HG02938 (cell line): ENCODE measurements around the gene TPGS1.

Experiments used
- ATAC-seq: cut with Tn5 transposase; IDR thresholded peaks from one replicate; pipeline ENCODE4 v1.9.1; 2021; ENCODE audit warnings: mild to moderate bottlenecking, moderate library complexity; ENCODE audit not compliant: unreplicated experiment

Gene TPGS1, protein sequence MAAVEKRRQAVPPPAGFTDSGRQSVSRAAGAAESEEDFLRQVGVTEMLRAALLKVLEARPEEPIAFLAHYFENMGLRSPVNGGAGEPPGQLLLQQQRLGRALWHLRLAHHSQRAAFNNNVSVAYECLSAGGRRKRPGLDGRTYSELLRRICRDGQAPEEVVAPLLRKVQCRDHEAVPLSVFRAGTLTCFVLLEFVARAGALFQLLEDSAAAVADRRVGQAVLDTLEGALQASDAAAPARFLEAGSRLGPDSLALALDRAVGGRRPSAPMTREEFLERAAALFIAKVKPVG

DNA sequence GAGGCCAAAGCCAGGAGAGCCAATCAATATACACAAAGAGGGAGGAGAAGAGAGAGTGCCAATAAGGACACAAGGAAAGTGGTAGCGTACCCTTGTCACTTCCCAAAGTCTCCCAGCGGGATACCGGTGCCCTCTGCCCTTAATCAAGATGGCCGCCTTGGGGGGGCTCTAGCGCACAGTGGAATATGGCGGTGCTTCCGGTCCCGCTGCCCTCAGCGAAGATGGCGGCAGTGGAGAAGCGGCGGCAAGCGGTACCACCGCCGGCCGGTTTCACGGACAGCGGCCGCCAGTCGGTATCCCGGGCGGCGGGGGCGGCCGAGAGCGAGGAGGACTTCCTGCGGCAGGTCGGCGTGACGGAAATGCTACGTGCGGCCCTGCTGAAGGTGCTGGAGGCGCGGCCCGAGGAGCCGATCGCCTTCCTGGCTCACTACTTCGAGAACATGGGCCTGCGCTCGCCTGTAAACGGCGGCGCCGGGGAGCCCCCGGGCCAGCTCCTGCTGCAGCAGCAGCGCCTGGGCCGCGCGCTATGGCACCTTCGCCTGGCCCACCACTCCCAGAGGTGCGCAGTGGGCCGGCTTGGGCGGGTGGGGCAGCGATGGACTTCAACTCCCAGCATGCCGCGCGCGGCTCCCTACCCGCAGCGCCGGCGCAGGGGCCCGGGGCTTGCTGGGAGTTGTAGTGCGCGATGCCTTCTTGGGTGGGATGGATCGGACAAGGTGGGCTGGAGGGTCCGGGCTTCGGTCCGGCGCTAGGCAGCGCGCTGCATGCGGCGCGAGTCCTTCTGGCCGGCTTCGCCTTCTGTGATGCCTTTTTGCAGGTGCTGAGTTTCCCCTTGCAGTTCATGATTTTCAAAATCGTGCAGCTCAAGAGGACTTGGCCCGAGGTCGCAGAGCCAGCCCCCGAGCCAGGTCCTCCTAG, at the start of gene TPGS1:
Gene TPGS1 (plus strand): TSS at position 212 of the 918 bp plus-strand sequence. CDS start 10 bp downstream, at position 222.
- ATAC-seq, result peak; percentile 51

DNA sequence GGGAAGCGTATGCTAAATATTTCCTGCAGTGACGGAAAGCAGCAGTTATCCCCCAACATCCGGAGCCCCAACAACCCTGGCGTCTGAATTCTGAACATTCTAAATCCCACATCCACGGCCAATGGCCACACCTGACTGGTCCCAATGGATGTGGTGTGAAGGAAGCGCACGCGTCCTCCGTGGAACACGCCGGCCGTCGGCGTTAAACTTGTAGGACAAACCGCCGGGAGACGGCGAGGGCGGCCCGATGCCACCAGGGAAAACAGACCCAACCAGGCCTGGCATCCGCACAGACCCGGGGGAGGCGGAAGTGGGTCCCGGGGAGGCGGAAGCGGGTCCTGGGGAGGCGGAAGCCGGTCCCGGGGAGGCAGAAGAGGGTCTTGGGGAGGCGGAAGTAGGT, 49.7 kb upstream of the TPGS1 start:
- ATAC-seq, result no peak

DNA sequence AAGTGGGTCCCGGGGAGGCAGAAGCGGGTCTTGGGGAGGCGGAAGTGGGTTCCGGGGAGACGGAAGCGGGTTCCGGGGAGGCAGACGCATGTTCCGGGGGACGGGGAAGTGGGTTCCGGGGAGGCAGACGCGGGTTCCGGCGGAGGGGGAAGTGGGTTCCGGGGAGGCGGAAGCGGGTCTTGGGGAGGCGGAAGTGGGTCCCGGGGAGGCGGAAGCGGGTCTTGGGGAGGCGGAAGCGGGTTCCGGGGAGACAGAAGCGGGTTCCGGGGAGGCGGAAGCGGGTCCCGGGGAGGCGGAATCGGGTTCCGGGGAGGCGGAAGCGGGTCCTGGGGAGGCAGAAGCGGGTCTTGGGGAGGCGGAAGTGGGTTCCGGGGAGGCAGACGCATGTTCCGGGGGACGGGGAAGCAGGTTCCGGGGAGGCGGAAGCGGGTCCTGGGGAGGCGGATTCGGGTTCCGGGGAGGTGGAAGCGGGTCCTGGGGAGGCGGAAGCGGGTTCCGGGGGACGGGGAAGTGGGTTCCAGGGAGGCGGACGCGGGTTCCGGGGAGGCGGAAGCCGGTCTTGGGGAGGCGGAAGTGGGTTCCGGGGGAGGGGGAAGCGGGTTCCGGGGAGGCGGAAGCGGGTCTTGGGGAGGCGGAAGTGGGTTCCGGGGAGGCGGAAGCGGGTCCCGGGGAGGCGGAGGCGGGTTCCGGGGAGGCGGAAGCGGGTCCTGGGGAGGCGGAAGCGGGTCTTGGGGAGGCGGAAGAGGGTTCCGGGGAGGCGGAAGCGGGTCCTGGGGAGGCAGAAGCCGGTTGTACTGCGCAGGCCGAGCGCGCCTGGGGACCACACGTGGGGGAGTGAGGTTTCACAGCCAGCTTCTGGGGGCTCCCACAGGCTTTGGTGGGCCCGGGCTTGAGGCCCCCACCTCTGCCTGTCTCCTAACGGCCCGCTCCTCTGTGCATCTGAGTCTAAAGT, 48.9 kb upstream of the TPGS1 start:
- ATAC-seq, result no peak

DNA sequence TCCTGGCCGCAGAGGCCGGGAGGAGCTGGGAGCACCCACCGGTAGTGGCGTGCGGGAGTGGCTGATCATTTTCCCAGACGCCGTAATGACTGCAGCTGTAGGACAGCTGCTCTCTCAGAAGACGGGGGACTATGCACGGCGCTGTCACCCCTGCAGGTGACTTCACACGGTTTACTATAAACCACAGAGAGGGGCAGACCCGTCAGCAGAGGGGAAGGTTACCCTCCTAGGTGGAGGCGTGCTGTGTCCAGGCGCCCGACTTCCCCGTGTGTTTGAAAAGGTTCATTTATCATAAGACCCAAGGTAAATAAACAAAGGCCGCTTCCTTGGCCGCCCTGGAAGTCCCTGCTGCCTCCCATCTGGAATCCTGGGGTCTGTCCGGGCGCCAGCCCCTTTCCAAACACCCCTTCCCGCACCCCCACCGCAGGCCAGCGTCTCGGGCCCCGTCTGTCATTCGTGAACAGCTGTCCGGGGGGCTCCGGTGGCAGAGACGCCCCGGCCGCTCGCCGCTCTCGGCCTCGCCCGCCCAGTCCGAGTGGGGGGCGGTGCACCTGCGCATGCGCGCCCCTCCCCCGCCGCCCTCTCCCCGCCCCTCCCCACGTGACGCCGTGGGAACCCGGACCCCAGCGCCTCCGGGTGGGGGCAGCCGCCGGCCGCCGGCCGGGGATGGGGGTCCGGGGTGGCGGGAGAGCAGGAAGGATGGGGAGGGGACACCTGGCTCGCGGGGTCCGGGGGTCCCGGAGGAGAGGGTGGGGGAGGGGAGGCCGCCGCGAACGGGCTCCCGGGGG, 47.4 kb upstream of the TPGS1 start:
- no peak for ATAC-seq

DNA sequence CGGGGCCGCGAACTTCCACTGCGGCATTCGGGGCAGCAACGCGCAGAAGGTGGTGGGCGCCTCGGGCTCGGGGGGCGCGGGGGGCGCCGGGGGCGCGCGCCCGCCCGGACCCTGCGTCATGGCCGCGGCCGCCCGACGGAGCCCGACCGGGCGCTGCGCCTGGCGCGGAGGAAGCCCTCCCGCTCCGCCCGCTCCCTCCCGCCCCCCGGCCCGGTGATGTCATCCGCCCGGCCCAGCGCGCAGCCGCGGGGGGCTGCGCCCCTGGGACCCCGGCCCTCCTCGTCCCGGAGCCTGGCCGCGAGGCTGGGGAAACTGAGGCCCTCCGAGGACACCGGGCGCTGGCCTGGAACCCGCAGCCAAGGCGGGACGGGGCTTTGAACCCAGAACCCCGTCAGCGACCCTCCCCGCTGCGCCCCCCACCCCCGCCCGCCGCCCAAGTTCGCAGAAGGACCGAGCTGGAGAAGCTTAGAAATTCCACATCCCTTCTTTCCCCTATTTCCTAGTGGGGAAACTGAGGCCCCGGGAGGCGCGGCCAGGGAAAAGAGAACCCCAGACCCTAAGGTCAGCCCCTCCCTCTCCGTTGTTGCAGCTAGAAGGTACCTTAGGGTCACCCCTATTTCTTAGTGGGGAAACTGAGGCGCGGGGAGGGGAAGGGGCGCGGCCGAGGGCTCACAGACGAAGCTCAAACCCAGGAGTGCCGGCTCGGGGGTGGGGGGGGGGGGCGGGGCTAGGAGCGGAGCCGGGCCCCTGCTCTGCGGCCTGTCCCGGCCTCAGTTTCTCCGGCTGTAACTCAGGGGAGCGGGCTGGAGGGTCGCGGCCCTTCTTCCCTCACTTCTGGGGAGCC, 46.2 kb upstream of the TPGS1 start, which contains the start of gene SHC2:
Gene SHC2 (minus strand): TSS at position 157 of the 844 bp plus-strand sequence. CDS start 37 bp downstream, at position 120.
- ATAC-seq, result no peak

DNA sequence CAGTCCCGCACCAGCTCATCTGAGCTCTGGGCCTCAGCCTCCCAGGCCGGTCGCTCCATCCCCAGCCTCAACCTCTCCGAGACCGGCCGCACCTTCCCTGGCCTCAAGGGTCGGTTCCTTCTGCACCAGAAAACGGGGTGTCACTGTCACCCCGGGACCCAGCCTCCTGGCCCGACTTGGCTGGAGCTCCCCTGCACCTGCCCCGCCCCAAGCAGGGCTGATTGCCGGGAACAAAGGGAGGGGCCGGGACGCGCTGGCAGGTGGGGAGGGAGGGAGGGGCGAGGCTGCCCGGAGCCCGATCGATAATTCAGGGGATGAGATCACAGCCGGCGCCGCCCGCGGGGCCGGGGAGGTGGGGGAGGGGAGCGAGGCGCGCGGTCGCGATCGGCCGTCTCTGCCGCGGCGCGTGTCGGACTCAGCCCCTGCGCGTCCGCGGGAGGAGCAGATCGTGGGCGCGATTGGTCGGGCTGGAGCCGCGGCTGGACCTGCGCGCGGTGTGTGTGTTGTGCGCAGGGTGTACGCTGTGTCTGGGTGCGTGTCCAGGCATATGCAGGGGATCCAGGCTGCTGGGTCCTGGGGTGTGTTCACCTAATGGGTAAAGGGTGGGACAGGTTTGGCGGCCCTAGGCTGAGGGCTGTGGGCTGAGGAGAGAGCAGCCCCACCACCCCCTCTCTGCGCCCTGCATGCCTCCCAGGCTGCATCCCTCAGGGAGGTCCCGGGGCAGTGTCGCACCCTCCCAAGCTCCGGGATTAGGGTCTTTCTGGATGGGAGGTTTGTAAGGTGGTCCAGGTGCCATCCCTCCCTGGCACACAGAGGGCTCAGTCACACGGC, 45.4 kb upstream of the TPGS1 start:
- no peak for ATAC-seq

DNA sequence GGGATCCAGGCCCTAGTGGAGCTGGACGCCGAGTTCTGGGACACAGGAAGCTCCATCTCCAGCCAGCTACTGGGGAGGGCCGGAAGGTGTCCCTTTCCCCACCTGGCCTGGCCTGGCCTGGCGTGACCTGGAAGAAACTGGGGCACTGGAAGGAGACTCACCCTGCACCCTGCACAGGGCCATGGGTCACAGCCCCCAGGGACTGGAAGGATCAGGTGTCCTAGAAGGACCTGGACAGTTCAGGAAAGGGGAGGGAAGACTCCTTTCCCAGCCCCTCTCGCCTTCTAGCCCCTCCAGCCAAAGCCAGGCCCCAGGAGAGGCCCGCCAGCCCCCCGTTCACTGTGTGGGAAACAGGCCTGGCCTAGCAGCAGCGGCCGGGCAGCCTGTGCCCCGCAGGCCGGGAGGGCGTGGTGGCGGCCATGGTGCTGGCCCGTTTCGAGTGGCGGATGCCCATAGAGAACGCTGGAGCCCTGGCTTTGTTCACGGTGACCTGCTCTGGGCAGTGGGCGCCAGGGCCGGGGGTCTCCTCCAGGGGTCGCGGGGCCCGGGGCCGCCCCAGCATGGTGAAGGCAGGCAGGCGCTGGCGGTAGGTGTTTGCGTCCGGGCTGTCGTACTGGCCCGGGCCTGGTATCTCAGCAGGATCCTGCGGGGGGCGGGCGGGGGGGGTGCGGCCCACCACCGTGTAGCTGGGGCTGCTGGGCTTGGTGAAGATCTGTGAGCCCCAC, 43.7 kb upstream of the TPGS1 start:
- ATAC-seq, result no peak

DNA sequence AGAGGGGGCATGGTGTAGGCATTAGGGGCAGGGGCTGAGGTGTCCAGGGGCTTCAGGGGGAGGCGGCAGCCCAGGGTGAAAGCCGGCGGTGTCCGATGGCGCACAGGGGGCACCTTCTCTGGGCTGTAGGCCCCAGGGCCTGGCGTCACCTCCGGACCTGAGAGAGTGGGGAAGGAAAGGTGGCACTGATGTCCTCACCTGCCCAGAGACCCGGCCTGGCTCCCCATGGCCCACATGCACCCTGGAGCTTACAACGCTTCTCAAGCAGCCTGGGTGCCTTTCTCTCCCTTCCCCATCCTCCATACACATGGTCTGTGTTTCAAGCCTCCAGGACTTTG, 43.1 kb upstream of the TPGS1 start:
- no peak for ATAC-seq

DNA sequence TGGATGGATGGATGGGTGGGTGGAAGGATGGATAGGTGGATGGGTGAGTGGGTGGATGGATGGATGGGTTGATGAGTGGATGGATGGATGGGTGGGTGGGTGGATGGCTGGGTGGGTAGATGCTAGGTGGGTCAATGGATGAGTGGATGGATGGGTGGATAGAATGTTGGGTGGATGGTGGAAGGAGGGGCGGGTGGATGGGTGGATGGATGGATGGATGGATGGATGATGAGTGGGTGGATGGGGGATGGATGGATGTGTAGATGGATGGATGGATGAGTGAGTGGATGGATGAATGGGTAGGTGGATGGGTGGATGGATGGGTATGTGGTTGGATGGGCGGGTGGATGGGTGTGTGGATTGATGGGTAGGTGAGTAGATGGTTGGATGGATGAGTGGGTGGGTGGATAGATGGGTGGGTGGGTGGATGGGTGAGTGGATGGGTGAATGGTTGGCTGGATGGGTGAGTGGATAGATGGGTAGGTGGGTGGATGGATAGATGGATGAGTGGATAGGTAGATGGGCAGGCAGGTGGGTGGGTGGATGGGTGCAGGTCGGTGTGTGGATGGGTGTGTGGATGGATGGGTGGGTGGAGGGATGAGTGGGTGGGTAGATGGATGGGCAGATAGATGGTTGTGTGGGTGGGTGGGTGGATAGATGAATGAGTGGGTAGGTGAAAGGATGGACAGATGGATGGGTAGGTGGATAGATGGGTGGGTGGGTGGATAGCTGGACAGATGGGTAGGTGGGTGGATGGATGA, 42.1 kb upstream of the TPGS1 start:
- ATAC-seq, result no peak

DNA sequence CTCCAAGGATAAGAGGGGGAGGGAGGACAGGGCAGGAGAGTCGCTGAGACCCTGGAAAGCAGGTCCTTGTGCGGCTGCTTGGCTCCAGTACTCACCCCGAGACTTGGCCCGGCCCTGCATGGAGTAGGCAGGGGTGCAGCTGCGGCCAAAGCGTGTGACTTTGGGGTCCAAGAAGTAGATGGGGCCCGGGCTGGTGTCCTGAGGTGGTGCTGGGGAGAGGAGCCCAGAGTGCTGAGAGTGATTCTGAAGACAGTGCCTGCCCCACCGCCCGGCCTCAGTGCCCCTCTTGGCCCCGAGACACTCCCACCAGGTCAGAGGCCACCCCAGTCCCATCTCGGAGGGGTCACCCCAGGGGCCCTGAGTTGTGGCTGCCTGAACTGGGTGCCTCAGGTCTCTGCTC, 39.7 kb upstream of the TPGS1 start:
- ATAC-seq, result no peak

DNA sequence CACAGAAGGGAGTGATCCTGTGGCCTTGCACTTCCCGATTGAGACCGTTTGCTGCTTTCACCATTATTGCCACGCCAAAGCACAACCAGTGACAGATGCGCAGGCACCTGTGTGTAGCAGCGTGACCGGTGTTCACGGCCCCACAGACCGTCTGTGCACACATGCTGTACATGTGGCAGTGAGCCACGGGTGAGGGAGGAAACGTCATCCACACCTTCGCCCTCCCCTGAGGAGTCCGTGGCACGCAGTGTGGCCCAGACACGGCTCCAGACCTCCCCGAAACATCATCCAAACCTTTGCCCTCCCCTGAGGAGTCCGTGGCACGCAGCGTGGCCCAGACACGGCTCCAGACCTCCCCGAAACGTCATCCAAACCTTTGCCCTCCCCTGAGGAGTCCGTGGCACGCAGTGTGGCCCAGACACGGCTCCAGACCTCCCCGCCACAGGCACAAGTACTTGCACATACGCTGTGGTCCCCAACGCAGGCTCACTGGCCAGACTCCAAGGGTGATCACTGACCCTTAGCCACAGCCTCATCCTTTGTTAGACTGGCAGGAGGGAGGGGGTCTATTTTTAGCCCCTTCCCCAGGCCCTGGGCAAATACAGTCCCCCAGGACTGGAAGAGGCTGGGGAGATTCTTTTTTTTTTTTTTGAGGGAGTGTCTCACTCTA, 38.6 kb upstream of the TPGS1 start:
- no peak for ATAC-seq

DNA sequence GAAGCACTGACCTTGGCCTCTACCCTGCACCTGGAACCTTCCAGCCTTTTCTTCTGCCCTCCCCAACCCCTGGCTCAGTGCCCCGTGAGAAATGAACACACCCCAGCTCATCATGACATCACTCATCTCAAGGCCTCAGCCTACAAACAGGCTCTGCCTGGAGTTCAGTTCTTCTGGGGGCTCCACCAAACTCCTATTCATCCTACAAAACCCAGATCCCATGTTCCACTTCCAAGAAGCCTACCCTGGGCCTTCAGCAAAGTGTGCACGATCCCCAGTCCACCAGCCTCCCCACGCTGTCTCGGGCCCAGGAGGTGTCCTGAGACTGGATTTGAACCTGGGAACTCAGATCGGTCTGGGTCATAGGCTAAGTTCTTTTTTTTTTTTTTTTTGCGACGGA, 37.5 kb upstream of the TPGS1 start:
- no peak for ATAC-seq

DNA sequence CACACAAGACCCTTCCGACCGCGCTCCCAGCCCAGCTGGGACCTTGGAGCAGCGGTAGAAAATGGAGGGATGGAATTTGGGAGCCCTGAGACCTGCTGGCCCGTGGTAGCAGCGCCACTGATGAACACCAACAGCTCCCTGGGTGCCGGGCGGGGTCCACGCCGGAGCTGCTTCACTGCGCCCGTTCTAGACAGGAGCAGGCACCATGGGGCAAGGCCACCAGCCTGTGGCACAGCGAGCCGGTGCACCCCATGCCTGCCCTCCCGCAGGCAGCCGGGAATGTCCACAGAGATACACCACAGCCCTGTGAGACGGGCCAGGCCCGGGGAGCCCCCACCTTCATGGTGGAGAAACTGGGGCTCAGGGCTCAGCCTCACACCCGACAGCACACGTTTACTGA, 36.6 kb upstream of the TPGS1 start:
- ATAC-seq, result no peak

DNA sequence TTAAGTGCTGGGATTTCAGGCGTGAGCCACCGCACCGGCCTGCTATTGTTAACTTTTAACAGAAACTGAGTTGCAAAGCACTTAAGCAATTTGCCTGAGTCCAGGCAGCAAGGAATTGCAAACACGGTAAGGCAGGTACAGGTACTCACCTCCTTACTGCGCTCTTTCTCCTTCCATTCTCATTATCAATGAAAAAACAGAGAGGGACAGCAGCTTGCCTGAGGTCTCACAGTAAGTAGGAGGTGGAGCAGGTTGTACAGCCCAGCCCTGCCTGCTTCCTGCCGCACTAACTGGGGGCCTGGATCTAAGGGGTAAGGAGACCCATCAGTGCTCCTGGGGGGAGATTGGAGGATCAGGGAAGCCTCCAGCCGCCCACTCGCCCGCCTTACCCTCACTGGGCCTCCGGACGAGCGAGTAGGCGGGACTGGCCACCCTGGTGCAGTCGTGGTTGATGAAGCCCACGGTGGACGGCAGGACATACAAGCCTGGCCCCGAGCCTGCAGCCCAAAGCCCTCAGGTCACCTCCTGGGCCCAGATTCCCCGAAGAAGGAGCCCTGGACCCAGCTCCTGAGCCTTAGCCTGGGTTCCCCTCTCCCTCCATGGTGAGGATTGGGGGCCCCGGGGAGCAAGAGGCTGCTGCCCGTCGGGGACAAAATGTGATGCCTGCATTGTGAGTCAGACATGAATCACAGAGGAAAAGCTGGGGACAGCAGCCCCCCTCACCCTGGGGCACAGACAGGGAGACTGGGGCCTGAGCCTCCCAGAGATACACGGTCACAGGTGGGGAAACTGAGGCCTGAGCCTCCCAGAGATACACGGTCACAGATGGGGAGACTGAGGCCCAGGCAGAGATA, 35.1 kb upstream of the TPGS1 start:
- no peak for ATAC-seq
